ENCODE measurements around the gene RBFOX2.
A peak's percentile ranks its signal among the peaks of the same experiment; 100 is the strongest.

DNA sequence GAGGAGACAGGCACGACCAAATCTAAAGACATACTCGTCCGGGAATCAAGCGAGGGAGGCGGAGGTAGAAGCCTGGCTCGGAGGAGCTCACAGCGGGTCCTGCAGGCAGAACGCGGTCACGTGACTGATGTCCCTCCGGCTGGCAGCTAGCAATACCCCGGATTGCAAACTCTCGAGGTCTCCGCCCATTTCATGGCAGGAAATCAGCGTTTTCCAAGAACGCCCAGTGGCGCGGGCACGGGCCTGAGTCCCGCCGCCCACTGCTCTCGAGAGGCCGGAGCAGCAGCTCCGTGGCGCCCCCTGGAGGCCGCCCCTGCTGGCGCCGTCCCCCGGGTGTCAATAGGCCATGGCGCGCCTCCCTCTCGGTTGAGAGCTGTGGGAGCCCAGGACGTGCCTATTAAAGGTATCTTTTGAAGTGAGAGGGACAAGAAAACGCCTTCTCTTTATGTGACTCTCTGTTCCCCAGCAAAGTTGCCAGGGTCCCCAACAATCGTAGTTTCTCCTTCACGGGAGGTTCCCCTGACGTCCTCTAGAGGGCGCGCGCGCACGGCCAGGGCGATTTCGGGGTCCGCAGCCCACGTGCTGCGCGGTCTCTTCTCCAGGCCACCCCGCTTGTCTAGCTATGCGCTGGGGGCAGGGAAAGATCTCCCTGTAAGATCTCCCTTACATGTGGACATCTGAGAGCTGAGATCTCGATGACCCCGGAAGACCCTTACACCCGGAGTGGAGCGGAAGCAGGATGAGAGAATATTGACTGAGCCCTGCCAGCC, 37.3 kb upstream of the RBFOX2 start:
- peak in 1 of 2 donors; percentile 54 for TF ChIP-seq POLR2A (IDR thresholded peaks at IDR 0.05)
- TF ChIP-seq, protein P1, sequence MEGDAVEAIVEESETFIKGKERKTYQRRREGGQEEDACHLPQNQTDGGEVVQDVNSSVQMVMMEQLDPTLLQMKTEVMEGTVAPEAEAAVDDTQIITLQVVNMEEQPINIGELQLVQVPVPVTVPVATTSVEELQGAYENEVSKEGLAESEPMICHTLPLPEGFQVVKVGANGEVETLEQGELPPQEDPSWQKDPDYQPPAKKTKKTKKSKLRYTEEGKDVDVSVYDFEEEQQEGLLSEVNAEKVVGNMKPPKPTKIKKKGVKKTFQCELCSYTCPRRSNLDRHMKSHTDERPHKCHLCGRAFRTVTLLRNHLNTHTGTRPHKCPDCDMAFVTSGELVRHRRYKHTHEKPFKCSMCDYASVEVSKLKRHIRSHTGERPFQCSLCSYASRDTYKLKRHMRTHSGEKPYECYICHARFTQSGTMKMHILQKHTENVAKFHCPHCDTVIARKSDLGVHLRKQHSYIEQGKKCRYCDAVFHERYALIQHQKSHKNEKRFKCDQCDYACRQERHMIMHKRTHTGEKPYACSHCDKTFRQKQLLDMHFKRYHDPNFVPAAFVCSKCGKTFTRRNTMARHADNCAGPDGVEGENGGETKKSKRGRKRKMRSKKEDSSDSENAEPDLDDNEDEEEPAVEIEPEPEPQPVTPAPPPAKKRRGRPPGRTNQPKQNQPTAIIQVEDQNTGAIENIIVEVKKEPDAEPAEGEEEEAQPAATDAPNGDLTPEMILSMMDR (IDR thresholded peaks at IDR 0.05): peak; percentile 97 to 100 (median 100)

Measured in adrenal gland (tissue), 5 donors.